HepG2 (cell line): ENCODE data around the gene ZFAND6. TPM values are rescaled to one million over a fixed set of nuclear protein-coding genes. Genes with fewer than 3 reads are reported as not detected.

Experiments
- ADNP ChIP-seq: sonication (generic); formaldehyde crosslinking; IDR thresholded peaks from 2 replicates; pipeline ENCODE4 v1.4.0; 2020; ENCODE audit warnings: missing genetic modification reagents
- AHR ChIP-seq: IDR thresholded peaks from 2 replicates; pipeline ENCODE4 v1.6.1; 2018; ENCODE audit warnings: missing genetic modification reagents, missing compliant biosample characterization
- CTCF ChIP-seq: sonication (generic); formaldehyde crosslinking; IDR thresholded peaks from 2 replicates; pipeline ENCODE4 v1.5.0; 2020; ENCODE audit warnings: mild to moderate bottlenecking, missing genetic modification reagents, moderate library complexity
- IKZF4 ChIP-seq: sonication (generic); formaldehyde crosslinking; IDR thresholded peaks from 2 replicates; pipeline ENCODE4 v1.5.1; 2020; ENCODE audit warnings: borderline replicate concordance, mild to moderate bottlenecking, low read depth, missing genetic modification reagents; ENCODE audit errors: not compliant biosample characterization
- IRF1 ChIP-seq: sonication (generic); formaldehyde crosslinking; IDR thresholded peaks from 2 replicates; pipeline ENCODE4 v1.4.0; 2020; ENCODE audit warnings: low read depth, mild to moderate bottlenecking, missing genetic modification reagents
- KDM5B ChIP-seq: sonication (generic); formaldehyde crosslinking; IDR thresholded peaks from 2 replicates; pipeline ENCODE4 v1.4.0; 2020; ENCODE audit warnings: missing genetic modification reagents, mild to moderate bottlenecking, borderline replicate concordance
- PRDM15 ChIP-seq: sonication (generic); formaldehyde crosslinking; IDR thresholded peaks from 2 replicates; pipeline ENCODE4 v1.4.0; 2020; ENCODE audit warnings: missing genetic modification reagents
- RAD51 ChIP-seq: fragments of 450-650 bp; IDR thresholded peaks from 2 replicates; pipeline ENCODE4 v1.6.1; 2016; ENCODE audit warnings: borderline replicate concordance
- SYNCRIP ChIP-seq: fragments of 200-400 bp; formaldehyde crosslinking; IDR thresholded peaks from 2 replicates; pipeline ENCODE4 v1.6.1; 2018; ENCODE audit warnings: mild to moderate bottlenecking, low read depth, low read length; ENCODE audit not compliant: insufficient read depth
- ZBTB20 ChIP-seq: sonication (generic); formaldehyde crosslinking; IDR thresholded peaks from 2 replicates; pipeline ENCODE4 v1.8.1; 2023; ENCODE audit warnings: missing genetic modification reagents, low read depth, mild to moderate bottlenecking, borderline replicate concordance
- ZBTB38 ChIP-seq: sonication (generic); formaldehyde crosslinking; IDR thresholded peaks from 2 replicates; pipeline ENCODE4 v1.5.1; 2020; ENCODE audit warnings: mild to moderate bottlenecking, missing genetic modification reagents
- ZMYM4 ChIP-seq: sonication (generic); formaldehyde crosslinking; IDR thresholded peaks from 2 replicates; pipeline ENCODE4 v1.8.1; 2023; ENCODE audit warnings: mild to moderate bottlenecking, missing genetic modification reagents
- ZNF121 ChIP-seq: sonication (generic); formaldehyde crosslinking; IDR thresholded peaks from 2 replicates; pipeline ENCODE4 v1.5.0; 2020; ENCODE audit warnings: mild to moderate bottlenecking, missing genetic modification reagents
- ZNF235 ChIP-seq: sonication (generic); formaldehyde crosslinking; IDR thresholded peaks from 2 replicates; pipeline ENCODE4 v1.8.1; 2023; ENCODE audit warnings: mild to moderate bottlenecking, missing genetic modification reagents, borderline replicate concordance
- ZNF317 ChIP-seq: sonication (generic); formaldehyde crosslinking; IDR thresholded peaks from 2 replicates; pipeline ENCODE4 v1.5.0; 2020; ENCODE audit warnings: mild to moderate bottlenecking, missing genetic modification reagents
- ZNF337 ChIP-seq: sonication (generic); formaldehyde crosslinking; IDR thresholded peaks from 2 replicates; pipeline ENCODE4 v1.5.1; 2020; ENCODE audit warnings: missing genetic modification reagents, low read depth, mild to moderate bottlenecking, borderline replicate concordance
- ZNF367 ChIP-seq: sonication (generic); formaldehyde crosslinking; IDR thresholded peaks from 2 replicates; pipeline ENCODE4 v1.4.0; 2020; ENCODE audit warnings: missing genetic modification reagents, borderline replicate concordance
- ZNF430 ChIP-seq: sonication (generic); formaldehyde crosslinking; IDR thresholded peaks from 2 replicates; pipeline ENCODE4 v1.9.0; 2021; ENCODE audit warnings: mild to moderate bottlenecking, missing genetic modification reagents
- ZNF547 ChIP-seq: sonication (generic); formaldehyde crosslinking; IDR thresholded peaks from 2 replicates; pipeline ENCODE4 v1.5.1; 2020; ENCODE audit warnings: mild to moderate bottlenecking, missing genetic modification reagents
- ZNF558 ChIP-seq: sonication (generic); formaldehyde crosslinking; IDR thresholded peaks from 2 replicates; pipeline ENCODE4 v1.9.0; 2022; ENCODE audit warnings: mild to moderate bottlenecking, missing genetic modification reagents, borderline replicate concordance
- ZNF564 ChIP-seq: sonication (generic); formaldehyde crosslinking; IDR thresholded peaks from 2 replicates; pipeline ENCODE4 v1.8.1; 2023; ENCODE audit warnings: mild to moderate bottlenecking, missing genetic modification reagents
- ZNF672 ChIP-seq: sonication (generic); formaldehyde crosslinking; IDR thresholded peaks from 2 replicates; pipeline ENCODE4 v1.8.1; 2022; ENCODE audit warnings: missing genetic modification reagents
- ZNF75D ChIP-seq: sonication (generic); formaldehyde crosslinking; IDR thresholded peaks from 2 replicates; pipeline ENCODE4 v1.8.1; 2023; ENCODE audit warnings: missing genetic modification reagents, mild to moderate bottlenecking, borderline replicate concordance
- polyA plus RNA-seq, 8 experiments: library from polyadenylated mRNA; depleted of rRNA in 3 of 8; stranded (reverse) in 7 of 8; unstranded in 1 of 8; fragments of >200 nt; fragmentation: Illumina TruSeq in 4 of 8; extraction: Trizol in 4 of 8; gene quantifications; 2 replicates each; pipeline versions ENCODE4 v1.2.1 to v1.2.3, GENCODE V29; 2011 to 2016; ENCODE audit warnings: low read depth in 4 of 8, missing spikeins in 1 of 8, mixed read lengths in 1 of 8; ENCODE audit not compliant: insufficient read depth in 1 of 8
- total RNA-seq, 5 experiments: library from RNA; depleted of rRNA; stranded (reverse); fragments of >200 nt; fragmentation: Illumina TruSeq; extraction: Trizol; gene quantifications; 2 replicates each; pipeline ENCODE4 v1.2.3, GENCODE V29; 2016; ENCODE audit warnings: low read depth in 1 of 5

Gene ZFAND6
- total and polyA plus RNA-seq, 2 of the 13 experiments (the other 11 are each of a cell fraction or from before 2014, with no cell fraction given), result 84.2 to 115 TPM

DNA sequence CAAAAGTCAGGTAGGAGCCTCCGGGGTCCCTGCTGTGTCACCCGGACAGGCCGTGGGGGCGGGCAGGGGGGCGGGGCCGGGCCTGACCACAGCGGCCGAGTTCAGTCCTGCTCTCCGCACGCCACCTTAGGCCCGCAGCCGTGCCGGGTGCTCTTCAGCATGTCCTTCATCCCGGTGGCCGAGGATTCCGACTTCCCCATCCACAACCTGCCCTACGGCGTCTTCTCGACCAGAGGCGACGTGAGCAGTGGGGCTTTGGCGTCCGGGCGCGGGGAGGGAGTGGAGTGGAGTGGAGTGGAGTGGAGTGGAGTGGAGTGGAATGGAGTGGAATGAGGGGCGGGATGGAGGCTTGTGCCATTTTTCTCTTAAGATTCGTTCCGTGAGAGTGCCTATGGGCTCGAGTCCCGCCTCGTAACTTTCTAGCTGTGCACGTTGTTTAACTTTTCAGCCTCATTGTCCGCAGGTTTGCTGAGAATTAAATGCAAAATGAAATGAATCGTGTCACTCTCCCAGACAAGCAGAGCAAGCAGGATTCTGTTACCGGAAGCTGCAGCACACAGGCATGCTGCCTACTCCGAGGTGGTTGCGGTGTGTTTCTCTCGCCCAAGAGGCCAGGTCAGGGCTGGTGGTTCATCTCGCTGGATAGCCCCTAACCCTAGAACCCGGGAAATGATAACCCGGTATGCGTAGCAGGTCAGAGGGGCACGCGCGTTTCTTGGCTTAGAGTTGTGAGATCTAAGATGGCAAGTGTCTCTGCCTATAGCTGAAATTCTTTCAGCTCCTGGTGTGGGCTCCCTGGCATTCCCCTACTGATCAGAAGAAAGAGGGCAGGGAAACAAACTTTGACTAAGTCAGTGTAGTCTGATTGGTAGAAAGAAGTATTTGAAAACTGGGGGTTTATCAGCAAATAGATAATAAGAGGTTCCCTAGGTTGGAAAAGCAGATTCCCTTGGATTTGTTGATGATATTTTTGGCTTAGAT lies 93.7 kb downstream of the ZFAND6 start, which contains the start of gene FAH (continued):
- peak; percentile 75 for TF ChIP-seq ZMYM4
- TF ChIP-seq SYNCRIP, result no peak
- peak; percentile 40; the same call in 1 of the 2 replicates for TF ChIP-seq ZBTB20 (CRISPR knock-in tag)
- no peak for TF ChIP-seq ADNP (CRISPR knock-in tag)
- TF ChIP-seq ZBTB38 (CRISPR knock-in tag), result peak; percentile 65
- TF ChIP-seq RAD51, result no peak
- TF ChIP-seq ZNF367 (CRISPR knock-in tag), result no peak
- 0 out of 2 replicates have a peak, but pooled peaks have one; percentile 56 for TF ChIP-seq ZNF317 (CRISPR knock-in tag)
- TF ChIP-seq ZNF430 (CRISPR knock-in tag), result 0 out of 2 replicates have a peak, but pooled peaks have one; percentile 34
- TF ChIP-seq PRDM15 (CRISPR knock-in tag), result peak; percentile 95
- TF ChIP-seq ZNF337 (CRISPR knock-in tag), result peak; percentile 79; the same call in 1 of the 2 replicates
- TF ChIP-seq ZNF547, result peak; percentile 52; the same call in 1 of the 2 replicates
- TF ChIP-seq ZNF235, result peak; percentile 86; the same call in 1 of the 2 replicates
- TF ChIP-seq ZNF558 (CRISPR knock-in tag), result no peak
- peak; percentile 73 for TF ChIP-seq IKZF4 (CRISPR knock-in tag)
- no peak for TF ChIP-seq ZNF564 (CRISPR knock-in tag)
- no peak for TF ChIP-seq AHR (CRISPR knock-in tag)
- no peak for TF ChIP-seq ZNF672
- TF ChIP-seq KDM5B, result peak; percentile 83
- TF ChIP-seq CTCF (CRISPR knock-in tag), result peak; percentile 22; the same call in 1 of the 2 replicates
- no peak for TF ChIP-seq ZNF121 (CRISPR knock-in tag)
- no peak for TF ChIP-seq IRF1 (CRISPR knock-in tag)
- no peak for TF ChIP-seq ZNF75D (CRISPR knock-in tag)
